ENCODE measurements around the gene CCN5. TPM values are rescaled to one million over a fixed set of nuclear protein-coding genes. Genes with fewer than 3 reads are reported as not detected.

Gene CCN5
- total RNA-seq, 3 donors from 2014 or later: 16.1 to 1,283 (median 39.0) TPM

GRCh38 chr20:44765701-44766347, 50.7 kb downstream of the CCN5 start:
- TF ChIP-seq CTCF (IDR thresholded peaks at IDR 0.05) (no peak), POLR2AphosphoS5 (IDR thresholded peaks at IDR 0.05) (no peak), POLR2A (IDR thresholded peaks at IDR 0.05) (no peak)
- no peaks in the 10 kb centered on the region for H3K36me3 ChIP-seq
- H3K27ac ChIP-seq: no peak overlapping the region
- peaks cover 0 to 13% of the 10 kb centered on the region in 2 donors for H3K27me3 ChIP-seq
- intact Hi-C loops (cut with DNase I; ENCODE audit: low total_unique reads): no loop called here
- DNase-seq (ENCODE audit: low spot score in 2 of 2): no peak
- H3K9me3 ChIP-seq: no peaks in the 10 kb centered on the region
- no peaks in the 10 kb centered on the region for H3K4me1 ChIP-seq
- H3K4me3 ChIP-seq: no peak overlapping the region

GRCh38 chr20:44768256-44768655, 53.1 kb downstream of the CCN5 start:
- H3K4me1 ChIP-seq: no peaks in the 10 kb centered on the region
- TF ChIP-seq POLR2AphosphoS5 (IDR thresholded peaks at IDR 0.05) (no peak), POLR2A (IDR thresholded peaks at IDR 0.05) (no peak), CTCF (IDR thresholded peaks at IDR 0.05) (no peak)
- H3K9me3 ChIP-seq: no peaks in the 10 kb centered on the region
- intact Hi-C loops (cut with DNase I; ENCODE audit: low total_unique reads): no loop called here
- peaks cover 0 to 38% of the 10 kb centered on the region in 2 donors for H3K27me3 ChIP-seq
- no peak for DNase-seq (ENCODE audit: low spot score in 2 of 2)
- H3K4me3 ChIP-seq: no peak overlapping the region
- no peaks in the 10 kb centered on the region for H3K36me3 ChIP-seq
- no peak overlapping the region for H3K27ac ChIP-seq

DNA sequence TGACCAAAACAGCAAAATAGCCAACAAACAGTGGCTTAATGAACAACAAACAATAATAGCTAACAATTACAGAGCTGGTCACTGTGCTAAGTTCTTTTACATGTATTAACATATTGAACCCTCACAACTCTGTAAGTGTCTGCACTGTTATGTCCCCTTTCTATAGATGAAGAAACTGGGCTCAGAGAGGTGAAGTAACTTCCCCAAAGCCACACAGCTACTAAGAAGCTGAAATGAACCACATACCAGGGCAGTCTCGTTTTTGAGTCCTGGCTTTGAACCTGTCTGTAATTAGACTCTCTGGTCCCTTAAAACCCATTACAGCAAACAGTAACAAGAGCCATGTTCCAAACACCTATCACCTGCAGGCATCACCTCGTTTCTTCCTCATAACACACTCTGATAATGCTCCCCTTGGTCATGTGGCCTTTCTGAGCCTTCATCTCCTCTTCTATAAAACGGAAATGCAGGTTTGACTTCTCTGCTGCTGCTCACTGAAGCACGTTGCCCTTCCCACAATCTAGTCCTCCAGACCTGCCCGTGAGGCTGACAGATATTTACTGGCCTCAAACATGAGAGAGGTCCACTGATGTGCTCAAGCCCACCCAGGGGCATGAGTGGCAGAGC, 53.8 kb downstream of the CCN5 start:
- no peak for DNase-seq (ENCODE audit: low spot score in 2 of 2)
- H3K36me3 ChIP-seq: no peaks in the 10 kb centered on the region
- H3K27ac ChIP-seq: no peak overlapping the region
- no peaks in the 10 kb centered on the region for H3K4me1 ChIP-seq
- intact Hi-C loops (cut with DNase I; ENCODE audit: low total_unique reads): no loop called here
- peaks cover 0 to 45% of the 10 kb centered on the region in 2 donors for H3K27me3 ChIP-seq
- no peak for TF ChIP-seq POLR2AphosphoS5 (IDR thresholded peaks at IDR 0.05)
- no peak for TF ChIP-seq CTCF (IDR thresholded peaks at IDR 0.05)
- TF ChIP-seq POLR2A (IDR thresholded peaks at IDR 0.05): no peak
- no peak overlapping the region for H3K4me3 ChIP-seq
- no peaks in the 10 kb centered on the region for H3K9me3 ChIP-seq

GRCh38 chr20:44769481-44769863, 54.3 kb downstream of the CCN5 start:
- Histone ChIP-seq H3K9me3 (no peaks in the 10 kb centered on the region), H3K4me1 (no peaks in the 10 kb centered on the region), H3K4me3 (no peak overlapping the region), H3K36me3 (no peaks in the 10 kb centered on the region), H3K27ac (no peak overlapping the region), H3K27me3 (peaks cover 0 to 50% of the 10 kb centered on the region in 2 donors)
- intact Hi-C loops (cut with DNase I; ENCODE audit: low total_unique reads): no loop called here
- no peak for DNase-seq (ENCODE audit: low spot score in 2 of 2)
- TF ChIP-seq POLR2AphosphoS5 (IDR thresholded peaks at IDR 0.05) (no peak), POLR2A (IDR thresholded peaks at IDR 0.05) (no peak), CTCF (IDR thresholded peaks at IDR 0.05) (no peak)

GRCh38 chr20:44770484-44771171, 55.5 kb downstream of the CCN5 start:
- no peak overlapping the region for H3K27ac ChIP-seq
- intact Hi-C loops (cut with DNase I; ENCODE audit: low total_unique reads): no loop called here
- no peak for DNase-seq (ENCODE audit: low spot score in 2 of 2)
- peaks cover 0 to 61% of the 10 kb centered on the region in 2 donors for H3K27me3 ChIP-seq
- TF ChIP-seq POLR2AphosphoS5 (IDR thresholded peaks at IDR 0.05) (no peak), CTCF (IDR thresholded peaks at IDR 0.05) (no peak), POLR2A (IDR thresholded peaks at IDR 0.05) (no peak)
- no peaks in the 10 kb centered on the region for H3K9me3 ChIP-seq
- no peak overlapping the region for H3K4me3 ChIP-seq
- H3K4me1 ChIP-seq: no peaks in the 10 kb centered on the region
- no peaks in the 10 kb centered on the region for H3K36me3 ChIP-seq

Data from breast epithelium (tissue), 4 donors.